Right kidney (tissue), 1 donor: Measurements from ENCODE around the gene RNF220.
"Not testable (repeated sequence)": the region's sequence is repeated elsewhere in the genome, so short reads cannot be mapped to it uniquely, and the experiment has no call there.

ENCODE experiments used
- DNase-seq: peaks from one replicate; pipeline ENCODE4 v3.0.0-alpha.2; 2016

The RNF220 gene

DNA sequence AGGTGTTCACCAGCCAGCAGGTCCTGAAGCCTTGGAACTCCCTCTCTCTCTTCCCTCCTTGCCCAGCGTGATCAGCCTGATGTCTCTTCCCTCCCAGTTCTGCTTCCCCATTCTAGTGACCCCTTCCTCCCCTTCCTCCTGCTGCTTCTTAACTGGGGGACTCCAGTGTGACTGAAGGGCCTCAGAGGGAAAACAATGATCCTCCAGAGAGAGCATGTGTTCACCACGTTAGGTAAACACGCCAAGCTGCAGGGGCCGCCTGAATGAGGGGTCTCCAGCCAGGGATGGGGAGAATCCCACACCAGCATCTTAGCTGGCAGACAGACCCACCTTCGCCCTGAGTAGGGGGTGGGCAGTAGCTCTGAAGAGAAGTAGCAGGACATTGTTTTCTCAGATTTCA is 144.5 kb downstream of the RNF220 start:
- no peak for DNase-seq

DNA sequence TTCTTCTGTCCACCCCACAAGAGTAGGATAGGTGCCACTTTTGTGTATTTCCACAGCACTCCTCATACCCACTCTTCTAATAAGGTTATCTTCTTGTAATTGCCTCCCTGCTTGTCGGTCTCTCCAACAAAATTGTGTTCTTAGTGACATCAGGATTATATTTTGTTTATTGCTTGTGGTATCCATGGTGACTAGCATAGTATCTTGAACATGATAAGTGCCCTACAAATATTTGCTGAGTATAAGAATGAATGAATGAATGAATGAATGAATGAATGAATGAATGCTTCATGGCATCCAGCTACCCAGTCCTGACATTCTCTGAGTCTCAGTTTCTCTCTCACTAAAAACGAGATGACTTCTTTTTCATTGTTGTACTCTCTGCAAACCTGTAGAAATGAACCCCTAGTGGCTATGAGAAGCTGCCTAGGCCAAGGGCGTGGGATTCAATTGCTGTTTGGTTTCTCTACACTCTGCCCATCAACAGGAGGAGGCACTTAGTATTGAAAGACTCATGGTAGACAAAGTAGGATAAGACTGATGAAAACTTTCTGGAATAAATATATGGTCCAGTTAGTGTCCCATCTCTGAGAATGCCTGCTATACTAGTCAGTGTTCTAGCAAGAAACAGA is 148.2 kb downstream of the RNF220 start:
- DNase-seq = no peak

DNA sequence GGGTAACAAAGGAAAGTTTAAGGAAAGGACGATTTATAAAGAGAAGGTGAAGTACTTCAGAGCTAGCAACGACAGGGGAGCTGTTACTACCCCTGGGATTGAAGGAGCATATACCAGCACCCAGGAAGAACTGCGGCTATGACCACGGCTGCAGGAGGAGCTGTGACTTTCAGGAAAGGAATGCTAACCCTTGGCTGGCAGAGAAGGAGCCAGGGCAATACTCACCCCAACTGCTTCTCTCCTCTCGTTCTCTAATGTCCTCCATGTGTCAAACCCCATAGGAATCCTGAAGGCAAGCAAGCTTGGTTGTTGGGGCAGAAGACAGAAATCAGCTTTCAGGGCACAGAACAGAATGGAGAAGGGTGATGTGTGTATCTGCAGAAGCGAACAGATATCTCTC is 148.7 kb downstream of the RNF220 start:
- DNase-seq = no peak

- DNase-seq = no peak
Measured at GRCh38 chr1:44554706-44555105, 149.7 kb downstream of the RNF220 start.

- no peak for DNase-seq
Measured at GRCh38 chr1:44557778-44558177, 152.7 kb downstream of the RNF220 start.

- DNase-seq = no peak
Measured at GRCh38 chr1:44558883-44559282, 153.8 kb downstream of the RNF220 start.

- DNase-seq = no peak
Measured at GRCh38 chr1:44559330-44559729, 154.3 kb downstream of the RNF220 start.

- DNase-seq = no peak
Measured at GRCh38 chr1:44559913-44560312, 154.9 kb downstream of the RNF220 start.

DNA sequence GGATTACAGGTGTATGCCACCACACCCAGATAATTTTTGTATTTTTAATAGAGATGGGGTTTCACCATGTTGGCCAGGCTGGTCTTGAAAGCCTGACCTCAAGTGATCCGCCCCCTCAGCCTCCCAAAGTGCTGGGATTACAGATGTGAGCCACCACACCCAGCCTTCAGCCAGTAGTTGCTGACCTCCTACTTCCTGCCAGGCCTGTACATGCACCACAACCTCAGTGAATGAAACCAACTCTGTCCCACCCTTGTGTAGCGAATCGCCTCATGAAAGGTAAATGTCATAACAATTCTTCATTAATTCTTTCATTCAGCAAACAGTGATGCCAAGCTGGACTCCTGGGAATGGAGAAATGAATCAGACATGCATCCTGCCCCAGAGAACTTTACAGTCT is 155.6 kb downstream of the RNF220 start:
- not testable (repeated sequence) for DNase-seq

DNA sequence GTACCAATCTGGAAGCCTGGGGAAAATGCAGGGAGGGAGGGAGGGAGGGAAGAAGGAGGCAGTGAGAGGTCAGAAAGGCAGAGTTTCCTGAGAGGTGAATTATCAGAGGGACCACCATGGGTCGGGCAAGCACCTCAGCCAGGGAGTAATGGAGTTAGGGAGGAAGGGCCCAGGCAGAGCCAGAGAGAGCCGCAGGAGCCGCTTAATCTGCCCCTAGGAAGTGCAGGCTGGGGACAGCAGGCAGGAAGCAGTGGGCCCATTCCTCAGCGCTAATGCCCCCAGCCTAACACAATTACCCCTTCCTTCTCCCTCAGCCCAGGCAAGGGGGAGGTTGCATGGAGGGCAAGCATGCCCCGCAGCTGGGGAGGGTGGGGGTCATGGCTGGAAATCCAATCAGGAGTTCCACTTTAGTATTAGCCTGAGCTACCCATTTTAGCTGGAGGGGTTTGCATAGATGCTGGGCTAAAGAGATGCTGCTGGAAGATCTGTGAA is 160.2 kb downstream of the RNF220 start:
- DNase-seq = no peak

GRCh38 chr1:44565833-44566232 is 160.8 kb downstream of the RNF220 start:
- DNase-seq = no peak

GRCh38 chr1:44566281-44567046 is 161.4 kb downstream of the RNF220 start:
- no peak for DNase-seq

GRCh38 chr1:44568128-44568900 is 163.3 kb downstream of the RNF220 start:
- DNase-seq = no peak

- no peak for DNase-seq
Measured at GRCh38 chr1:44569491-44569890, 164.4 kb downstream of the RNF220 start.

GRCh38 chr1:44571712-44572571 is 166.9 kb downstream of the RNF220 start:
- no peak for DNase-seq

GRCh38 chr1:44572572-44572879 is 167.5 kb downstream of the RNF220 start:
- no peak for DNase-seq

- no peak for DNase-seq
Measured at GRCh38 chr1:44575396-44575795, 170.3 kb downstream of the RNF220 start.

DNA sequence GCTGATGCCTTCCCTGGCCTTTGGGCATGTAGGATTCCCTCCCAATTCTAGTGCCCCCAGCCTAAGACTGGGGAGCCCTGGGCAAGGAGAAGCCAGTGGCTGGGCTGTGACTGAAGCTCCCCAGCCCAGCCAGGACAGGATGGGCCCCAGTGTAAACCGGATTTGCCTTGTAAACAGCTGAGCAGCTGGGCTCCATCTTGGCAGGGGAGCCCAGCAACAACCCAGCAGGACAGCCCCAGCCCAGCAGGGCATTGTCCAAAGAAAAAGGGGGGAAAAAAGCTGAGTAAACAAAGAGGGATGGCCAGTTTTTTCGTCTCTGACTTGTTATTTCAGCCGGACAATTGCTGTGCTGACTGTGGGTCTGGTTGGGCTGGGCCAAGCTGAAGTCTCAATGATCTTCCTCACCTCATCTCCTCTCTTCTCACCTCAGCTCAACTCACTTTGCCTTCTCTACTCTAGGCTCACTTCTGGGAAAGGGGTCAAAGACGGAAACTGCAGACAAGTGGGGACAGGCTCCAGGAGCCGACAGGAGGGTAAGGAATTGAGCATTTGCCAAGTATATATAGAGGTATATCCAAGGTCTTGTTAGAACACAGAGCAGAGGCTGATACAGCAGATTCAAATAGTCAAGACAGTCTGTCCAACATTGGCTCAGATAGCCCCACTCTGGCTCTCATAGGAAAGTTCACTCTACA is 171.5 kb downstream of the RNF220 start:
- DNase-seq = no peak

DNA sequence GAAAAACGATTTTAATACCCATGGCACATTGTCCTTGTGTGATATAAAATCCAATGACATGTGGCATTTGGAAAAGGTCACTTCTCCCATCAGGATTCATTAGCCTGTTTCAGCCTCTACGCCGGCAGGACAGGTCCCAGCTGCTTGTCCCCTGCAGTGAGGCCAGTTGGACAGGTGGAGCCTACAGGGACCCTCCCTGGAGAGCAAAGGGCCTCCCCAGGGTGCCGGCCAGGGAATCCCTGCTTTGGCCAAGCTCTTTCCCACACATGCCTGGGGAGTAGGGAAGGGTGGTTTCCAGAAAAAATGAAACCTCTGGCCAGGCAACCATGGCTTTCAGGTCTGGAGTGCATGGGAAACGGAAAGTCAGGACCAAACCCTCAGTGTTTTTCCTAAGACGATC is 176.2 kb downstream of the RNF220 start:
- no peak for DNase-seq

DNA sequence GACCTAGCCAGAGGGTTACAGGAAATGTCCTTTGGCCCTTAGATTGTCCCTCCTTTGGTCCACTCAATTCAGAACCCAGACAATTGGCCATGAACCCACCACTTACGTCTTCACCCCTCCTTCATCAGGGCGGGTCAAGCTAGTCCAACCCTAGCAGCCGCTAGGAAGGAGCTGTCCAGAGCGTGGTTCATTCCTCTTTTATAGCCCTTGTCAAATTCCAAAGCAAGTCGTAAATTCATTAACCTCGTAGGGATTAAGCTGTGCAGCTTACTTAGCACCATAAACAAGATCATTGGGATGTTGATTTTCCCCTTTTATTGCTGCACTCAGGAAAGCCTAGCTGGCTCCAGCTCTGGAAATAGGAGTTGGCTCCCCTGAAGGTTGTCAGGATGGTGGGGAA is 179.1 kb downstream of the RNF220 start:
- DNase-seq = no peak

DNA sequence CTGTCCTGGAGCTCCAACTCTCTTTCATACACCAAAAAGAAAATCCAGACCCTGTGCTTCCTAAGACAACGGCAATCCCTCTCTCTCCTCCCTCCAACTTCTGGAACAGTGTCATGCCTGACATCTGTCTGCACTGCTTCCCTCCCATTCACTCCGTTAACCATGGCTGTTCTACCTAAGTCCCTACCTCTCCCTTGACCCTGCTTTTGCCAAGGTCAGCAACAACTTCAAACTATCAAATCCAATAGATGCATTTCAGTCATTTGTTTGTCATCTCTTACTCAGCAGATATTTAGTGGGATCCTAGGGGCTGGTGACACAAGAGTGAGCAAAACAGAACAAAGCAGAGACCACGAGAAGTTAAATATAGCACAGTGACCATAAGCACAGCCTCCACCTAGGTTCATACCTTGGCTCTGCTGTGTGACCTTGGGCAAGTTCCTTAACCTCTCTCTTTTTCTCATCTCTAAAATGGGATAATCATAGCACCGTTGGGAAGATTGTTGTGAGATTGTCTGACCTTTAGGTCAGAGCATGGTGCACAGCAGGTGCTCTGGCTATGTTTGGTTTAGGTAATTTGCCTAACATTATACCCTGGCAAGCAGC is 180.4 kb downstream of the RNF220 start:
- no peak for DNase-seq
